PC-9 (cell line): ENCODE results near the gene DRD4. TPM values are rescaled to one million over a fixed set of nuclear protein-coding genes. Genes with fewer than 3 reads are reported as not detected.

Source experiments
- BruUV-seq: library from RNA; stranded (reverse); fragments of 400-500 nt; replicated peaks from 2 replicates; lab custom pipeline; 2021; lab: Mats Ljungman, UMichigan
- CTCF ChIA-PET: fragments of 300-600 bp; sonication (Branson Sonifier 250); formaldehyde crosslinking; loops from one replicate; lab custom pipeline; 2022; ENCODE audit warnings: antibody characterized with exemption; lab: Charles Lee
- POLR2A ChIA-PET: fragments of 300-600 bp; sonication (Branson Sonifier 250); formaldehyde crosslinking; loops from one replicate; lab custom pipeline; 2022; ENCODE audit warnings: antibody characterized with exemption; ENCODE audit not compliant: unreplicated experiment; lab: Charles Lee
- DNase-seq, 2 experiments: peaks; one replicate each; pipeline versions ENCODE4 v3.0.0 to v3.0.0-alpha.2; 2015 to 2022; ENCODE audit warnings: mixed read lengths in 1 of 2
- H2AFZ ChIP-seq: fragments of 200-600 bp; sonication (generic); 2 replicates; pipeline ENCODE4 v1.8.1; 2017; ENCODE audit warnings: antibody characterized with exemption
- H3F3A ChIP-seq: fragments of 200-600 bp; sonication (generic); 2 replicates; pipeline ENCODE4 v1.8.1; 2017; ENCODE audit warnings: antibody characterized with exemption, mild to moderate bottlenecking, low read depth; ENCODE audit not compliant: insufficient read depth
- H3K27ac ChIP-seq: fragments of 200-600 bp; sonication (generic); 2 replicates; pipeline ENCODE4 v1.6.1; 2016; ENCODE audit warnings: mixed run types
- H3K27me3 ChIP-seq: fragments of 200-600 bp; sonication (generic); 2 replicates; pipeline ENCODE4 v1.6.1; 2016; ENCODE audit warnings: low read depth, mixed run types; ENCODE audit not compliant: insufficient read depth
- H3K36me3 ChIP-seq: fragments of 200-600 bp; sonication (generic); 2 replicates; pipeline ENCODE4 v1.6.1; 2016; ENCODE audit warnings: low read depth, mixed run types
- H3K4me1 ChIP-seq: fragments of 200-600 bp; sonication (generic); replicated peaks from 2 replicates; pipeline ENCODE4 v1.6.1; 2016; ENCODE audit warnings: mixed run types; ENCODE audit not compliant: insufficient read depth
- H3K4me2 ChIP-seq: fragments of 200-600 bp; sonication (generic); 2 replicates; pipeline ENCODE4 v1.6.1; 2017; ENCODE audit warnings: mixed run types
- H3K4me3 ChIP-seq: fragments of 200-600 bp; sonication (generic); 2 replicates; pipeline ENCODE4 v1.6.1; 2016; ENCODE audit warnings: mixed run types
- H3K79me2 ChIP-seq: fragments of 200-600 bp; sonication (generic); 2 replicates; pipeline ENCODE4 v1.6.1; 2017; ENCODE audit warnings: low read depth, mixed run types
- H3K9me2 ChIP-seq: fragments of 200-600 bp; sonication (generic); 2 replicates; pipeline ENCODE4 v1.8.1; 2017; ENCODE audit warnings: mild to moderate bottlenecking; ENCODE audit not compliant: insufficient read depth
- H3K9me3 ChIP-seq: fragments of 200-600 bp; sonication (generic); 2 replicates; pipeline ENCODE4 v1.8.1; 2016; ENCODE audit warnings: low read depth; ENCODE audit not compliant: insufficient read depth
- H4K20me1 ChIP-seq: fragments of 200-600 bp; sonication (generic); 2 replicates; pipeline ENCODE4 v1.8.1; 2017; ENCODE audit not compliant: insufficient read depth
- EZH2 ChIP-seq: fragments of 200-600 bp; sonication (generic); IDR thresholded peaks from 2 replicates; pipeline ENCODE4 v1.8.0; 2017; ENCODE audit warnings: antibody characterized with exemption, low read depth
- intact Hi-C: fragments of 100-400 bp; cut with micrococcal nuclease; formaldehyde crosslinking; loops from one replicate; pipeline ENCODE4 v1.10.0; 2022; ENCODE audit not compliant: unreplicated experiment
- total RNA-seq: library from RNA; stranded (reverse); gene quantifications from 2 replicates; pipeline ENCODE4 v1.2.3, GENCODE V29; 2021
- TF ChIP-seq, protein P1 (sequence below): fragments of 200-600 bp; sonication (generic); conservative IDR thresholded peaks from 2 replicates; pipeline ENCODE4 v1.6.1; 2017; ENCODE audit warnings: mixed run types, antibody characterized with exemption, mild to moderate bottlenecking, moderate library complexity

Gene DRD4
- total RNA-seq, 1 experiment from 2014 or later, result 0.35 TPM

- H3K4me3 ChIP-seq, result no peak overlapping the region
- POLR2A ChIA-PET, result no interaction called here
- H3K4me2 ChIP-seq, result no peak overlapping the region
- H3K9me2 ChIP-seq, result no peaks in the 10 kb centered on the region
- no peak overlapping the region for H3K27ac ChIP-seq
- H3F3A ChIP-seq, result peaks cover 3% of the 10 kb centered on the region; the same call in 1 of the 2 replicates
- no peaks in the 10 kb centered on the region for H3K27me3 ChIP-seq
- TF ChIP-seq EZH2, result no peak
- TF ChIP-seq, protein P1, sequence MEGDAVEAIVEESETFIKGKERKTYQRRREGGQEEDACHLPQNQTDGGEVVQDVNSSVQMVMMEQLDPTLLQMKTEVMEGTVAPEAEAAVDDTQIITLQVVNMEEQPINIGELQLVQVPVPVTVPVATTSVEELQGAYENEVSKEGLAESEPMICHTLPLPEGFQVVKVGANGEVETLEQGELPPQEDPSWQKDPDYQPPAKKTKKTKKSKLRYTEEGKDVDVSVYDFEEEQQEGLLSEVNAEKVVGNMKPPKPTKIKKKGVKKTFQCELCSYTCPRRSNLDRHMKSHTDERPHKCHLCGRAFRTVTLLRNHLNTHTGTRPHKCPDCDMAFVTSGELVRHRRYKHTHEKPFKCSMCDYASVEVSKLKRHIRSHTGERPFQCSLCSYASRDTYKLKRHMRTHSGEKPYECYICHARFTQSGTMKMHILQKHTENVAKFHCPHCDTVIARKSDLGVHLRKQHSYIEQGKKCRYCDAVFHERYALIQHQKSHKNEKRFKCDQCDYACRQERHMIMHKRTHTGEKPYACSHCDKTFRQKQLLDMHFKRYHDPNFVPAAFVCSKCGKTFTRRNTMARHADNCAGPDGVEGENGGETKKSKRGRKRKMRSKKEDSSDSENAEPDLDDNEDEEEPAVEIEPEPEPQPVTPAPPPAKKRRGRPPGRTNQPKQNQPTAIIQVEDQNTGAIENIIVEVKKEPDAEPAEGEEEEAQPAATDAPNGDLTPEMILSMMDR, result no peak
- H3K9me3 ChIP-seq, result no peaks in the 10 kb centered on the region
- intact Hi-C loops, result no loop called here
- no peaks in the 10 kb centered on the region for H3K36me3 ChIP-seq
- no peaks in the 10 kb centered on the region for H3K79me2 ChIP-seq
- H3K4me1 ChIP-seq, result no peaks in the 10 kb centered on the region
- DNase-seq, result no peak
- no peaks in the 10 kb centered on the region for H4K20me1 ChIP-seq
- CTCF ChIA-PET, result no interaction called here
- no TSS peak for BruUV-seq
- no peak overlapping the region for H2AFZ ChIP-seq
Observed at GRCh38 chr11:625636-626268, 11.3 kb upstream of the DRD4 start.

GRCh38 chr11:626475-627307 lies 10.4 kb upstream of the DRD4 start, which contains the start of gene SCT:
TSS of gene SCT (minus strand) at chr11:627181. CDS start at chr11:627143, 38 bp downstream.
- Histone ChIP-seq H3K36me3 (no peaks in the 10 kb centered on the region), H3K27ac (no peak within 1 kb of the TSS), H2AFZ (no peak within 1 kb of the TSS), H3K9me3 (no peaks in the 10 kb centered on the region), H3K4me3 (no peak within 1 kb of the TSS), H4K20me1 (no peaks in the 10 kb centered on the region), H3K4me2 (no peak within 1 kb of the TSS), H3K27me3 (no peaks in the 10 kb centered on the region), H3K9me2 (no peaks in the 10 kb centered on the region), H3K79me2 (no peaks in the 10 kb centered on the region), H3K4me1 (no peaks in the 10 kb centered on the region), H3F3A (peaks cover 3% of the 10 kb centered on the region; the same call in 1 of the 2 replicates)
- TF ChIP-seq, protein P1, result no peak
- no peak for TF ChIP-seq EZH2
- intact Hi-C loops, result no loop called here
- POLR2A ChIA-PET, result no interaction called here
- BruUV-seq, result no TSS peak
- no peak for DNase-seq
- CTCF ChIA-PET, result no interaction called here

GRCh38 chr11:627308-627576 lies 9.8 kb upstream of the DRD4 start:
- no TSS peak for BruUV-seq
- no peaks in the 10 kb centered on the region for H4K20me1 ChIP-seq
- no peaks in the 10 kb centered on the region for H3K27me3 ChIP-seq
- H3K9me2 ChIP-seq, result no peaks in the 10 kb centered on the region
- no peaks in the 10 kb centered on the region for H3K9me3 ChIP-seq
- no peaks in the 10 kb centered on the region for H3K4me1 ChIP-seq
- peaks cover 3% of the 10 kb centered on the region; the same call in 1 of the 2 replicates for H3F3A ChIP-seq
- H3K4me2 ChIP-seq, result no peak overlapping the region
- H3K4me3 ChIP-seq, result no peak overlapping the region
- CTCF ChIA-PET, result no interaction called here
- no peak for TF ChIP-seq EZH2
- TF ChIP-seq, protein P1, result no peak
- H3K27ac ChIP-seq, result no peak overlapping the region
- H3K79me2 ChIP-seq, result no peaks in the 10 kb centered on the region
- no peak for DNase-seq
- no peaks in the 10 kb centered on the region for H3K36me3 ChIP-seq
- H2AFZ ChIP-seq, result no peak overlapping the region
- POLR2A ChIA-PET, result no interaction called here
- intact Hi-C loops, result no loop called here
